HCT116 (cell line): ENCODE measurements around the gene SOCS1. TPM values are rescaled to one million over a fixed set of nuclear protein-coding genes. Genes with fewer than 3 reads are reported as not detected.

Experiments used
- ATAC-seq: fragments of 200-7000 bp; cut with Tn5 transposase; 2 replicates; pipeline ENCODE4 v1.9.1; 2020; ENCODE audit warnings: mild to moderate bottlenecking, moderate library complexity
- BruUV-seq: library from RNA; stranded (reverse); fragments of 400-500 nt; replicated peaks from 2 replicates; lab custom pipeline; 2021; lab: Mats Ljungman, UMichigan
- CTCF ChIA-PET: fragments of 300-600 bp; sonication (Branson Sonifier 250); formaldehyde crosslinking; loops from one replicate; lab custom pipeline; 2021; ENCODE audit warnings: antibody characterized with exemption; lab: Charles Lee
- POLR2A ChIA-PET: fragments of 300-600, 350-600 bp; sonication (Branson Sonifier 250); formaldehyde crosslinking; loops from one replicate; lab custom pipeline; 2021; ENCODE audit warnings: antibody characterized with exemption; lab: Charles Lee
- RAD21 ChIA-PET, 2 experiments: fragments of 300-600 bp; sonication (Branson Sonifier 250); formaldehyde crosslinking; loops; one replicate each; lab custom pipeline; 2023; ENCODE audit warnings: low total read pairs in 2 of 2; ENCODE audit not compliant: uncharacterized antibody in 2 of 2, unreplicated experiment in 2 of 2, low non-redundant PET in 1 of 2; lab: Charles Lee
- DNase-seq: peaks from one replicate; pipeline ENCODE4 v3.0.0-alpha.2; 2010; ENCODE audit warnings: low read depth, low spot score
- H2AFZ ChIP-seq: fragments of 200-600 bp; shearing (Covaris generic), sonication (generic); 2 replicates; pipeline ENCODE4 v1.6.1; 2017; ENCODE audit warnings: low read depth, mixed run types, mixed read lengths, antibody characterized with exemption, low read length; ENCODE audit not compliant: poor library complexity, severe bottlenecking
- H3K27ac ChIP-seq: 2 replicates; pipeline ENCODE4 v1.5.1; 2012; ENCODE audit warnings: low read depth, low read length
- H3K27me3 ChIP-seq: fragments of 200-600 bp; sonication (generic); 2 replicates; pipeline ENCODE4 v1.6.1; 2016; ENCODE audit warnings: mixed run types, low read length, mixed read lengths; ENCODE audit not compliant: insufficient read depth
- H3K36me3 ChIP-seq, 2 experiments: fragments of 200-500 bp in 1 of 2; fragments of 200-600 bp in 1 of 2; sonication (Bioruptor generic) in 1 of 2; sonication (generic) in 1 of 2; 2 replicates each; pipeline versions ENCODE4 v1.5.1 to v1.6.1; 2014 to 2016; ENCODE audit warnings: low read length in 2 of 2, inconsistent platforms in 1 of 2, mixed read lengths in 1 of 2, mixed run types in 1 of 2; ENCODE audit not compliant: insufficient read depth in 2 of 2, control insufficient read depth in 1 of 2
- H3K4me1 ChIP-seq, 2 experiments: fragments of 200-600 bp in 1 of 2; sonication (generic) in 1 of 2; 2 replicates each; pipeline versions ENCODE4 v1.5.1 to v1.6.1; 2012 to 2017; ENCODE audit warnings: low read length in 2 of 2, inconsistent platforms in 1 of 2, mild to moderate bottlenecking in 1 of 2, mixed read lengths in 1 of 2, mixed run types in 1 of 2, moderate library complexity in 1 of 2; ENCODE audit not compliant: insufficient read depth in 2 of 2, control insufficient read depth in 1 of 2
- H3K4me2 ChIP-seq: fragments of 200-600 bp; sonication (generic); 2 replicates; pipeline ENCODE4 v1.6.1; 2017; ENCODE audit warnings: mixed run types, low read length, mixed read lengths
- H3K4me3 ChIP-seq, 2 experiments: fragments of 200-600 bp in 1 of 2; sonication (generic) in 1 of 2; replicated peaks in 1 of 2; 2 replicates each; pipeline ENCODE4 v1.5.1; 2011 to 2016; ENCODE audit warnings: low read length in 2 of 2, control low read depth in 1 of 2, low read depth in 1 of 2, mild to moderate bottlenecking in 1 of 2, mixed read lengths in 1 of 2, mixed run types in 1 of 2
- H3K79me2 ChIP-seq: fragments of 200-600 bp; sonication (generic); 2 replicates; pipeline ENCODE4 v1.6.1; 2017; ENCODE audit warnings: mild to moderate bottlenecking, mixed run types, low read length, moderate library complexity, mixed read lengths; ENCODE audit not compliant: insufficient read depth
- H3K9ac ChIP-seq: fragments of 200-600 bp; sonication (generic); 2 replicates; pipeline ENCODE4 v1.6.1; 2016; ENCODE audit warnings: low read length, mixed read lengths
- H3K9me2 ChIP-seq: fragments of 200-600 bp; sonication (generic), shearing (Covaris generic); 2 replicates; pipeline ENCODE4 v1.6.1; 2017; ENCODE audit warnings: mixed run types, mild to moderate bottlenecking, moderate library complexity; ENCODE audit not compliant: insufficient read depth
- H3K9me3 ChIP-seq, 2 experiments: fragments of 200-500 bp in 1 of 2; fragments of 200-600 bp in 1 of 2; sonication (Bioruptor generic) in 1 of 2; sonication (generic) in 1 of 2; 2 replicates each; pipeline ENCODE4 v1.6.1; 2014 to 2017; ENCODE audit warnings: low read length in 2 of 2, mixed read lengths in 2 of 2, inconsistent platforms in 1 of 2, low read depth in 1 of 2, mild to moderate bottlenecking in 1 of 2, mixed run types in 1 of 2, moderate library complexity in 1 of 2; ENCODE audit not compliant: control insufficient read depth in 1 of 2, insufficient read depth in 1 of 2
- H4K20me1 ChIP-seq: fragments of 200-600 bp; sonication (generic), shearing (Covaris generic); 2 replicates; pipeline ENCODE4 v1.6.1; 2017; ENCODE audit warnings: mixed run types, mild to moderate bottlenecking, moderate library complexity; ENCODE audit not compliant: insufficient read depth
- ATF3 ChIP-seq: IDR thresholded peaks from 2 replicates; pipeline ENCODE4 v1.6.1; 2012
- ELF1 ChIP-seq: IDR thresholded peaks from 2 replicates; pipeline ENCODE4 v1.6.1; 2012; ENCODE audit warnings: low read depth, borderline replicate concordance
- EZH2 ChIP-seq: fragments of 200-600 bp; sonication (generic); IDR thresholded peaks from 2 replicates; pipeline ENCODE4 v1.6.1; 2017; ENCODE audit warnings: antibody characterized with exemption, mixed run types
- MAX ChIP-seq: IDR thresholded peaks from 2 replicates; pipeline ENCODE4 v1.6.1; 2012
- POLR2A ChIP-seq: IDR thresholded peaks from 2 replicates; pipeline ENCODE4 v1.7.0; 2011; ENCODE audit warnings: borderline replicate concordance; ENCODE audit not compliant: insufficient read depth, insufficient read length; ENCODE audit errors: extremely low read depth
- REST ChIP-seq: IDR thresholded peaks from 2 replicates; pipeline ENCODE4 v1.6.1; 2012; ENCODE audit warnings: low read depth
- YY1 ChIP-seq: IDR thresholded peaks from 2 replicates; pipeline ENCODE4 v1.6.1; 2011; ENCODE audit warnings: low read length, low read depth, moderate library complexity, mild to moderate bottlenecking; ENCODE audit not compliant: insufficient replicate concordance; ENCODE audit errors: extremely low read depth
- ZBTB33 ChIP-seq: IDR thresholded peaks from 2 replicates; pipeline ENCODE4 v1.6.1; 2011; ENCODE audit warnings: mild to moderate bottlenecking, low read length, moderate library complexity; ENCODE audit not compliant: insufficient replicate concordance; ENCODE audit errors: extremely low read depth
- ZFX ChIP-seq: fragments of 450-650 bp; IDR thresholded peaks from 2 replicates; pipeline ENCODE4 v1.6.1; 2017
- ZNF274 ChIP-seq: fragments of 200-500 bp; sonication (Bioruptor generic); IDR thresholded peaks from 2 replicates; pipeline ENCODE4 v1.6.1; 2014; ENCODE audit warnings: mild to moderate bottlenecking, low read depth, low read length, inconsistent platforms
- intact Hi-C: fragments of 100-400 bp; cut with micrococcal nuclease; formaldehyde crosslinking; loops from 2 replicates; pipeline ENCODE4 v1.10.0; 2022
- total RNA-seq: library from RNA; stranded (reverse); gene quantifications from one replicate; pipeline ENCODE4 v1.2.1, GENCODE V29; 2021; ENCODE audit not compliant: unreplicated experiment

SOCS1 gene
- total RNA-seq, 1 experiment from 2014 or later, result 4.9 TPM

- H3K79me2 ChIP-seq, result no peaks in the 10 kb centered on the region
- no TSS peak for BruUV-seq
- TF ChIP-seq ZBTB33 (no peak), EZH2 (no peak), POLR2A (no peak), ZNF274 (no peak), ATF3 (no peak), ELF1 (no peak), MAX (no peak), ZFX (no peak), REST (no peak), YY1 (no peak)
- no peak within 1 kb of the TSS for H3K27ac ChIP-seq
- peaks cover 3% of the 10 kb centered on the region; the same call in 1 of the 2 replicates for H3K27me3 ChIP-seq
- ATAC-seq, result no peak
- H3K4me1 ChIP-seq, result no peaks in the 10 kb centered on the region
- ChIA-PET POLR2A (no interaction called here), RAD21 (no interaction called here), CTCF (no interaction called here)
- no peak within 1 kb of the TSS for H3K9ac ChIP-seq
- intact Hi-C loops, result no loop called here
- H2AFZ ChIP-seq, result no peak within 1 kb of the TSS
- H3K4me2 ChIP-seq, result no peak within 1 kb of the TSS
- no peaks in the 10 kb centered on the region for H3K9me2 ChIP-seq
- no peak for DNase-seq
- H3K36me3 ChIP-seq, result no peaks in the 10 kb centered on the region
- no peaks in the 10 kb centered on the region for H3K9me3 ChIP-seq
- H4K20me1 ChIP-seq, result no peaks in the 10 kb centered on the region
- no peak within 1 kb of the TSS for H3K4me3 ChIP-seq
Observed at GRCh38 chr16:11276143-11276895, 20.3 kb upstream of the SOCS1 start, which contains the start of gene PRM2. Gene PRM2, minus strand, starts transcription at chr16:11276480. Its CDS starts 110 bp downstream, at chr16:11276370.
